ENCODE measurements around the gene POMGNT1.

The POMGNT1 gene

DNA sequence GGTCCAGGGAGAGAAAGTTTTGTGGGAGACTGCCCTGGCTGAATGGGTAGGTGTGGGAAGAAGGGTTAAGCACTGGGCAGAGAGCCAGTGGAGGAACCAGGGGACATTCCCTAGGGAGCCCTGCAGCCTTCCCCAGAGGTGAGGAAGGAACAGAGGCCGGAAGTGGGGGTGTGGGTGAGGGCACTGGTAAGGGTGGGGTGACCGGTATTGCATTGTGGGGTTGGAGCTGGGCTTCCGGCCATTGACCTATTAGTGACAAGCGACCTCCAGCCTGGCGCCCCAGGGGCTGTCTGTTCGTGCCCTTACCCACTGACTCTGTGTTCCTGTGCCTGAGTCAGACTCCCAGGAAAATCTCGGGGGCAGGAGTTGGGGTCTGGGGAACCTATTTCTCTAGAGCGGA lies 26.9 kb downstream of the POMGNT1 start:
- TF ChIP-seq MAX (IDR thresholded peaks at IDR 0.05; ENCODE audit: low read depth, low read length) (no peak), MYC (IDR thresholded peaks at IDR 0.05; ENCODE audit: low read depth, low read length) (no peak), POLR2A (IDR thresholded peaks at IDR 0.05; ENCODE audit: extremely low read depth, insufficient read length) (no peak)
- TF ChIP-seq, protein P1, sequence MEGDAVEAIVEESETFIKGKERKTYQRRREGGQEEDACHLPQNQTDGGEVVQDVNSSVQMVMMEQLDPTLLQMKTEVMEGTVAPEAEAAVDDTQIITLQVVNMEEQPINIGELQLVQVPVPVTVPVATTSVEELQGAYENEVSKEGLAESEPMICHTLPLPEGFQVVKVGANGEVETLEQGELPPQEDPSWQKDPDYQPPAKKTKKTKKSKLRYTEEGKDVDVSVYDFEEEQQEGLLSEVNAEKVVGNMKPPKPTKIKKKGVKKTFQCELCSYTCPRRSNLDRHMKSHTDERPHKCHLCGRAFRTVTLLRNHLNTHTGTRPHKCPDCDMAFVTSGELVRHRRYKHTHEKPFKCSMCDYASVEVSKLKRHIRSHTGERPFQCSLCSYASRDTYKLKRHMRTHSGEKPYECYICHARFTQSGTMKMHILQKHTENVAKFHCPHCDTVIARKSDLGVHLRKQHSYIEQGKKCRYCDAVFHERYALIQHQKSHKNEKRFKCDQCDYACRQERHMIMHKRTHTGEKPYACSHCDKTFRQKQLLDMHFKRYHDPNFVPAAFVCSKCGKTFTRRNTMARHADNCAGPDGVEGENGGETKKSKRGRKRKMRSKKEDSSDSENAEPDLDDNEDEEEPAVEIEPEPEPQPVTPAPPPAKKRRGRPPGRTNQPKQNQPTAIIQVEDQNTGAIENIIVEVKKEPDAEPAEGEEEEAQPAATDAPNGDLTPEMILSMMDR (IDR thresholded peaks at IDR 0.05; ENCODE audit: low read depth, low read length), result no peak
- H3K4me3 ChIP-seq (ENCODE audit: low read depth, low read length), result no peak overlapping the region
- peak; percentile 79 for DNase-seq (ENCODE audit: low read depth)

DNA sequence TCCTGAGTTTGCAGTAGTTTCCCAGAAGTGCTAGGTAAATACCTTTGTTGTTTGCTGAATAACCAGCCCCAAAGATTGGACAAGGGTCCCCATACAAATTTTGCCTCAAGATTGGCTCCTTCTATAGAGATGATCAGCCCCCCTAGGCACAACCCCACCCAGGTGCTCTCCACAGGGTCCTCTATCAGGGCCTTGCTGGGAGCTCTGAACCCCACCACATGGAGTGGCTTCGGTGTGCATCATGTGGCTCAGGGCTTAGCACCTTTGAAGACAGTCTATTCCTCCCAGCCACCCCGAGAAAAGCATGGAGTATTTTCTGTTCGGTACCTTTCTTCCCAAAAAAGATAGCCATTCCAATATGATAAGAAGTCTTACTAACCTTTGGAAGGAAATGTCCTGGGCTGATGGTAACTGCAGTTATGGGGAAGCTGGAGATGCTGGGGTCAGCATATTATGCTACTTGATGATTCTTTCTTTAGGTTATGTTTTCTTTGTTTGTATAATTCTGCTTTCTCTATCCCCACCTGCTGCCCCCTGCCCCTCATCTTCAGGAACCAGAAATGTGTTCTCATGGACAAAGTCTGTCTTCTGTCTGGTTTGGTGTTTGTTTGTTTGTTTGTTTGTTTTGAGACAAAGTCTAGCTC lies 28.3 kb downstream of the POMGNT1 start:
- no peak overlapping the region for H3K4me3 ChIP-seq (ENCODE audit: low read depth, low read length)
- TF ChIP-seq MYC (IDR thresholded peaks at IDR 0.05; ENCODE audit: low read depth, low read length), result no peak
- TF ChIP-seq POLR2A (IDR thresholded peaks at IDR 0.05; ENCODE audit: extremely low read depth, insufficient read length), result no peak
- no peak for TF ChIP-seq MAX (IDR thresholded peaks at IDR 0.05; ENCODE audit: low read depth, low read length)
- TF ChIP-seq, protein P1 (IDR thresholded peaks at IDR 0.05; ENCODE audit: low read depth, low read length), result no peak
- no peak for DNase-seq (ENCODE audit: low read depth)

GRCh38 chr1:46168477-46168876 lies 29.8 kb downstream of the POMGNT1 start:
- H3K4me3 ChIP-seq (ENCODE audit: low read depth, low read length), result no peak overlapping the region
- no peak for TF ChIP-seq MYC (IDR thresholded peaks at IDR 0.05; ENCODE audit: low read depth, low read length)
- no peak for DNase-seq (ENCODE audit: low read depth)

- peak; percentile 33 for DNase-seq (ENCODE audit: low read depth)
- TF ChIP-seq POLR2A (IDR thresholded peaks at IDR 0.05; ENCODE audit: extremely low read depth, insufficient read length), result no peak
- TF ChIP-seq MYC (IDR thresholded peaks at IDR 0.05; ENCODE audit: low read depth, low read length), result no peak
- TF ChIP-seq MAX (IDR thresholded peaks at IDR 0.05; ENCODE audit: low read depth, low read length), result no peak
- TF ChIP-seq, protein P1 (IDR thresholded peaks at IDR 0.05; ENCODE audit: low read depth, low read length), result no peak
- peak overlapping the region; percentile 40 for H3K4me3 ChIP-seq (ENCODE audit: low read depth, low read length)
Measured at GRCh38 chr1:46166521-46167462, 31.4 kb downstream of the POMGNT1 start.

GRCh38 chr1:46160212-46160611 lies 38.0 kb downstream of the POMGNT1 start:
- H3K4me3 ChIP-seq (ENCODE audit: low read depth, low read length), result no peak overlapping the region
- no peak for DNase-seq (ENCODE audit: low read depth)
- TF ChIP-seq, protein P1 (IDR thresholded peaks at IDR 0.05; ENCODE audit: low read depth, low read length), result no peak
- no peak for TF ChIP-seq POLR2A (IDR thresholded peaks at IDR 0.05; ENCODE audit: extremely low read depth, insufficient read length)
- TF ChIP-seq MYC (IDR thresholded peaks at IDR 0.05; ENCODE audit: low read depth, low read length), result no peak
- TF ChIP-seq MAX (IDR thresholded peaks at IDR 0.05; ENCODE audit: low read depth, low read length), result no peak

- DNase-seq (ENCODE audit: low read depth), result no peak
- TF ChIP-seq MYC (IDR thresholded peaks at IDR 0.05; ENCODE audit: low read depth, low read length) (no peak), MAX (IDR thresholded peaks at IDR 0.05; ENCODE audit: low read depth, low read length) (no peak), POLR2A (IDR thresholded peaks at IDR 0.05; ENCODE audit: extremely low read depth, insufficient read length) (no peak)
- TF ChIP-seq, protein P1 (IDR thresholded peaks at IDR 0.05; ENCODE audit: low read depth, low read length), result no peak
Measured at GRCh38 chr1:46159516-46159915, 38.7 kb downstream of the POMGNT1 start.

More at GRCh38 chr1:46159516-46159915, 38.7 kb downstream of the POMGNT1 start:
- no peak overlapping the region for H3K4me3 ChIP-seq (ENCODE audit: low read depth, low read length)
